ENCODE measurements around the gene FRMD3.

FRMD3 gene

DNA sequence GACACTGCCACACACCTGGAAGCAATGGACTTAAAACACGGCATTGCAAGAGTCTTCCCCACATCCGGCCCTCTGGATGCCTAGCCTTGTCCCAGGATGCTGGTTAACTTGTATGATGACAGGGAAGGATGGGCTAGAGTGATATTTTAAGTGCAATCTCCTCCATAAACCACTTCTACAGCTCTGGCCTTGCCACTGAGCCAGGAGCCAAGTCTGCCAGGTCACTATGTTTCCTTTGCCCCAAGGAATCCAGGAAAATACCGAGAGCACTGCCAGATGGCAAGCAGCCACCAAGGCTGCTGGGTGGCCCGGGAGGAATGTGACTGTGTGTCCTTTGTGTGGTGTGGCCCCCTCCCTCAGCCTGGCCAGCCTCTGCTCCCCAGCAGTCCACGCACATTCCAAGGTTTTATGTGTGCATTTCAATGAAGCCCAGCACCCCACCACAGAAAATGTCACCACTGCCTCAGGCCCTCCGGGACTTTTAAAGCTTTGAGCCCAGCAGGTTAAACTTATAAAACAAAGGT lies 106.0 kb downstream of the FRMD3 start:
- peak; percentile 100 for TF ChIP-seq NFIC (IDR thresholded peaks at IDR 0.05)
- peak; percentile 65 for TF ChIP-seq CEBPB (IDR thresholded peaks at IDR 0.05)
- TF ChIP-seq, protein P1, sequence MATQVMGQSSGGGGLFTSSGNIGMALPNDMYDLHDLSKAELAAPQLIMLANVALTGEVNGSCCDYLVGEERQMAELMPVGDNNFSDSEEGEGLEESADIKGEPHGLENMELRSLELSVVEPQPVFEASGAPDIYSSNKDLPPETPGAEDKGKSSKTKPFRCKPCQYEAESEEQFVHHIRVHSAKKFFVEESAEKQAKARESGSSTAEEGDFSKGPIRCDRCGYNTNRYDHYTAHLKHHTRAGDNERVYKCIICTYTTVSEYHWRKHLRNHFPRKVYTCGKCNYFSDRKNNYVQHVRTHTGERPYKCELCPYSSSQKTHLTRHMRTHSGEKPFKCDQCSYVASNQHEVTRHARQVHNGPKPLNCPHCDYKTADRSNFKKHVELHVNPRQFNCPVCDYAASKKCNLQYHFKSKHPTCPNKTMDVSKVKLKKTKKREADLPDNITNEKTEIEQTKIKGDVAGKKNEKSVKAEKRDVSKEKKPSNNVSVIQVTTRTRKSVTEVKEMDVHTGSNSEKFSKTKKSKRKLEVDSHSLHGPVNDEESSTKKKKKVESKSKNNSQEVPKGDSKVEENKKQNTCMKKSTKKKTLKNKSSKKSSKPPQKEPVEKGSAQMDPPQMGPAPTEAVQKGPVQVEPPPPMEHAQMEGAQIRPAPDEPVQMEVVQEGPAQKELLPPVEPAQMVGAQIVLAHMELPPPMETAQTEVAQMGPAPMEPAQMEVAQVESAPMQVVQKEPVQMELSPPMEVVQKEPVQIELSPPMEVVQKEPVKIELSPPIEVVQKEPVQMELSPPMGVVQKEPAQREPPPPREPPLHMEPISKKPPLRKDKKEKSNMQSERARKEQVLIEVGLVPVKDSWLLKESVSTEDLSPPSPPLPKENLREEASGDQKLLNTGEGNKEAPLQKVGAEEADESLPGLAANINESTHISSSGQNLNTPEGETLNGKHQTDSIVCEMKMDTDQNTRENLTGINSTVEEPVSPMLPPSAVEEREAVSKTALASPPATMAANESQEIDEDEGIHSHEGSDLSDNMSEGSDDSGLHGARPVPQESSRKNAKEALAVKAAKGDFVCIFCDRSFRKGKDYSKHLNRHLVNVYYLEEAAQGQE (IDR thresholded peaks at IDR 0.05; ENCODE audit: low read depth) = no peak
- TF ChIP-seq EGR1 (IDR thresholded peaks at IDR 0.05) = 0 out of 2 replicates have a peak, but pooled peaks have one; percentile 31
- peak; percentile 40; the same call in 1 of the 2 replicates for TF ChIP-seq RAD21 (IDR thresholded peaks at IDR 0.05; ENCODE audit: low read depth)
- TF ChIP-seq CREB1 (IDR thresholded peaks at IDR 0.05; ENCODE audit: low read depth) = no peak
- TF ChIP-seq YY1 (IDR thresholded peaks at IDR 0.05; ENCODE audit: low read depth) = peak; percentile 61
- peak; percentile 98 for TF ChIP-seq EP300 (IDR thresholded peaks at IDR 0.05; ENCODE audit: borderline replicate concordance)
- TF ChIP-seq FOXM1 (IDR thresholded peaks at IDR 0.05; ENCODE audit: borderline replicate concordance, low read depth) = peak; percentile 92
- TF ChIP-seq, protein P2, sequence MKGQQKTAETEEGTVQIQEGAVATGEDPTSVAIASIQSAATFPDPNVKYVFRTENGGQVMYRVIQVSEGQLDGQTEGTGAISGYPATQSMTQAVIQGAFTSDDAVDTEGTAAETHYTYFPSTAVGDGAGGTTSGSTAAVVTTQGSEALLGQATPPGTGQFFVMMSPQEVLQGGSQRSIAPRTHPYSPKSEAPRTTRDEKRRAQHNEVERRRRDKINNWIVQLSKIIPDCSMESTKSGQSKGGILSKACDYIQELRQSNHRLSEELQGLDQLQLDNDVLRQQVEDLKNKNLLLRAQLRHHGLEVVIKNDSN (IDR thresholded peaks at IDR 0.05) = peak; percentile 62
- no peak for TF ChIP-seq TAF1 (IDR thresholded peaks at IDR 0.05; ENCODE audit: low read depth)
- TF ChIP-seq TCF12 (IDR thresholded peaks at IDR 0.05; ENCODE audit: low read depth) = peak; percentile 98
- TF ChIP-seq ZBTB7A (IDR thresholded peaks at IDR 0.05; ENCODE audit: low read depth) = peak; percentile 82
- TF ChIP-seq, protein P3, sequence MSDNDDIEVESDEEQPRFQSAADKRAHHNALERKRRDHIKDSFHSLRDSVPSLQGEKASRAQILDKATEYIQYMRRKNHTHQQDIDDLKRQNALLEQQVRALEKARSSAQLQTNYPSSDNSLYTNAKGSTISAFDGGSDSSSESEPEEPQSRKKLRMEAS (IDR thresholded peaks at IDR 0.05) = peak; percentile 72; the same call in 1 of the 2 replicates
- TF ChIP-seq TEAD4 (IDR thresholded peaks at IDR 0.05) = peak; percentile 100

DNA sequence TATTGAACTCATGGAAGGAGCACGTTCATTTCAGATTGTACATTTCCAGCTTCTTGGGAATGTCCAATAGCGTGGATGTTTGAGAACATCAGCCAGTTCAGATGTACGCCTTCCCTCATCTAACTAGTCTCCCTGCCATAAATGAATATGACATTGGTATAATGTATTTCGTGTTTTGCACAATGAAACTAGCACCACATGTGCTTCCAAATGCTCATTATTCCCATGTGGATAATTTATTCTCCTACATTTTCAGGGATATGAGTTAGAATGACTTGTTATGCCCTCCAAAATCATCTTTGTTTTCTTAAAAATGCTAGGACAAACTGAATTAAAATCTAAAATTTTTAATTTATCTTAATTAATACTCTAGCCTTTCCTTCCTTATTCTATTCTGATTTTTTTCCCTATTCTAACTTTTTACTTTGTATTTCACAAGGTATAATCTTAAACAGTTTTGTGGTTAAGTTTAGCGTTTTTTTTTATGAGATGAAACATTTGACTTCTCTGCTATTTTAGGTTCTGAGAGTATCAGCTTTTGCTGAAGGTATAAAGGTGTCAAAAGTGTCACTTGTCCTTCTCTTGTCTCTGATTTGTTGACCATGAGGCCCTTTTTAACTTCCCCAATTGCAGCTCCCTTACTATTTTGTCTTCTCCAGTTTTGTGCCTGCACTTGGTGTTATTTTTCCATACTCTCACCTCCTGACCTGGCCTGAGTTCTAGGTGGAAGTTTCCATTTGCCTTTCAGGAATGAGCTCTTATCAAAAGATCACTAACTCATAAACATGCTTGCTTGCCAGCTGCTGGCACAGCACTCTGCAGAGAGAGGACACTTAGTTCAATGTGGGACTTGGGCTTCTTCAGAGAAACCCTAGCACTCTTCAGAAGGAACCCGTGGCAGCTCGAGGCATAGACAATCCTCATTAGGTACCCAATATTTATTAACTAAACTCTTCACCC lies 106.8 kb downstream of the FRMD3 start:
- TF ChIP-seq TAF1 (IDR thresholded peaks at IDR 0.05; ENCODE audit: low read depth) = no peak
- peak; percentile 9; the same call in 1 of the 2 replicates for TF ChIP-seq RAD21 (IDR thresholded peaks at IDR 0.05; ENCODE audit: low read depth)
- no peak for TF ChIP-seq YY1 (IDR thresholded peaks at IDR 0.05; ENCODE audit: low read depth)
- peak; percentile 74 for TF ChIP-seq TEAD4 (IDR thresholded peaks at IDR 0.05)
- TF ChIP-seq, protein P1 (IDR thresholded peaks at IDR 0.05; ENCODE audit: low read depth) = no peak
- TF ChIP-seq CREB1 (IDR thresholded peaks at IDR 0.05; ENCODE audit: low read depth) = no peak
- TF ChIP-seq, protein P3 (IDR thresholded peaks at IDR 0.05) = peak; percentile 51
- peak; percentile 85 for TF ChIP-seq NFIC (IDR thresholded peaks at IDR 0.05)
- no peak for TF ChIP-seq EGR1 (IDR thresholded peaks at IDR 0.05)
- TF ChIP-seq TCF12 (IDR thresholded peaks at IDR 0.05; ENCODE audit: low read depth) = no peak
- TF ChIP-seq ZBTB7A (IDR thresholded peaks at IDR 0.05; ENCODE audit: low read depth) = no peak
- peak; percentile 79; the same call in 1 of the 2 replicates for TF ChIP-seq EP300 (IDR thresholded peaks at IDR 0.05; ENCODE audit: borderline replicate concordance)
- TF ChIP-seq CEBPB (IDR thresholded peaks at IDR 0.05) = no peak
- TF ChIP-seq, protein P2 (IDR thresholded peaks at IDR 0.05) = no peak
- no peak; the same call in none of the 2 replicates for TF ChIP-seq FOXM1 (IDR thresholded peaks at IDR 0.05; ENCODE audit: borderline replicate concordance, low read depth)

- TF ChIP-seq, protein P2 (IDR thresholded peaks at IDR 0.05) = no peak
- TF ChIP-seq YY1 (IDR thresholded peaks at IDR 0.05; ENCODE audit: low read depth) = no peak
- TF ChIP-seq EP300 (IDR thresholded peaks at IDR 0.05; ENCODE audit: borderline replicate concordance) = no peak
- no peak for TF ChIP-seq ZBTB7A (IDR thresholded peaks at IDR 0.05; ENCODE audit: low read depth)
- no peak for TF ChIP-seq EGR1 (IDR thresholded peaks at IDR 0.05)
- TF ChIP-seq, protein P1 (IDR thresholded peaks at IDR 0.05; ENCODE audit: low read depth) = no peak
- TF ChIP-seq FOXM1 (IDR thresholded peaks at IDR 0.05; ENCODE audit: borderline replicate concordance, low read depth) = no peak
- TF ChIP-seq, protein P3 (IDR thresholded peaks at IDR 0.05) = no peak
- no peak for TF ChIP-seq TAF1 (IDR thresholded peaks at IDR 0.05; ENCODE audit: low read depth)
- TF ChIP-seq TEAD4 (IDR thresholded peaks at IDR 0.05) = no peak
- no peak for TF ChIP-seq RAD21 (IDR thresholded peaks at IDR 0.05; ENCODE audit: low read depth)
- no peak for TF ChIP-seq NFIC (IDR thresholded peaks at IDR 0.05)
- no peak for TF ChIP-seq CREB1 (IDR thresholded peaks at IDR 0.05; ENCODE audit: low read depth)
- TF ChIP-seq CEBPB (IDR thresholded peaks at IDR 0.05) = no peak
- TF ChIP-seq TCF12 (IDR thresholded peaks at IDR 0.05; ENCODE audit: low read depth) = no peak
These were observed 107.5 kb downstream of the FRMD3 start for GRCh38 chr9:83430681-83431080.
